Liver (tissue), 9 donors: ENCODE data around the gene MTHFD1. TPM values are rescaled to one million over a fixed set of nuclear protein-coding genes. Genes with fewer than 3 reads are reported as not detected.

Source experiments
- DNase-seq: peaks from one replicate; pipeline ENCODE4 v3.0.0-alpha.2; 2017; ENCODE audit warnings: low spot score
- H3K27ac ChIP-seq, 2 donors: one replicate each; pipeline ENCODE4 v1.7.0; 2013; ENCODE audit warnings: inconsistent platforms in 2 of 2, low read length in 2 of 2, control low read depth in 1 of 2, low read depth in 1 of 2, mild to moderate bottlenecking in 1 of 2
- H3K27me3 ChIP-seq, 4 donors: one replicate each; pipeline versions ENCODE4 v1.6.1 to v1.7.0; 2013; ENCODE audit warnings: low read length in 3 of 4, inconsistent platforms in 1 of 4, mild to moderate bottlenecking in 1 of 4, moderate library complexity in 1 of 4; ENCODE audit not compliant: control insufficient read depth in 4 of 4, insufficient read depth in 4 of 4
- H3K36me3 ChIP-seq, 4 donors: one replicate each; pipeline versions ENCODE4 v1.6.1 to v1.7.0; 2013; ENCODE audit warnings: low read length in 3 of 4, mild to moderate bottlenecking in 3 of 4, low read depth in 1 of 4, moderate library complexity in 1 of 4; ENCODE audit not compliant: control insufficient read depth in 4 of 4, insufficient read depth in 3 of 4
- H3K4me1 ChIP-seq, 4 donors: one replicate each; pipeline versions ENCODE4 v1.6.1 to v1.7.0; 2013; ENCODE audit warnings: low read length in 3 of 4, mild to moderate bottlenecking in 3 of 4, moderate library complexity in 1 of 4; ENCODE audit not compliant: control insufficient read depth in 4 of 4, insufficient read depth in 4 of 4
- H3K4me3 ChIP-seq, 3 donors: one replicate each; pipeline versions ENCODE4 v1.6.1 to v1.7.0; 2013; ENCODE audit warnings: low read length in 3 of 3, control low read depth in 1 of 3, low read depth in 1 of 3, mild to moderate bottlenecking in 1 of 3
- H3K9ac ChIP-seq, 2 donors: one replicate each; pipeline ENCODE4 v1.7.0; 2013; ENCODE audit warnings: low read length in 2 of 2, mild to moderate bottlenecking in 2 of 2, moderate library complexity in 2 of 2, control low read depth in 1 of 2, low read depth in 1 of 2
- H3K9me3 ChIP-seq, 4 donors: one replicate each; pipeline versions ENCODE4 v1.6.1 to v1.7.0; 2013; ENCODE audit warnings: low read length in 3 of 4; ENCODE audit not compliant: control insufficient read depth in 4 of 4
- FOXA1 ChIP-seq: IDR thresholded peaks from 2 replicates; pipeline ENCODE4 v1.6.1; 2016; ENCODE audit warnings: antibody characterized with exemption
- GABPA ChIP-seq, 2 donors: IDR thresholded peaks in 1 of 2; conservative IDR thresholded peaks in 1 of 2; 2 replicates each; pipeline ENCODE4 v1.6.1; 2016; ENCODE audit warnings: antibody characterized with exemption in 2 of 2, mild to moderate bottlenecking in 1 of 2, moderate library complexity in 1 of 2
- HNF4A ChIP-seq, 2 donors: conservative IDR thresholded peaks; 2 replicates each; pipeline ENCODE4 v1.6.1; 2016; ENCODE audit warnings: antibody characterized with exemption in 2 of 2, mild to moderate bottlenecking in 2 of 2
- HNF4G ChIP-seq: IDR thresholded peaks from 2 replicates; pipeline ENCODE4 v1.6.1; 2016; ENCODE audit warnings: antibody characterized with exemption
- NR2F2 ChIP-seq: IDR thresholded peaks from 2 replicates; pipeline ENCODE4 v1.6.1; 2016; ENCODE audit warnings: antibody characterized with exemption
- RXRA ChIP-seq, 2 donors: IDR thresholded peaks; 2 replicates each; pipeline ENCODE4 v1.6.1; 2017 to 2018; ENCODE audit warnings: antibody characterized with exemption in 2 of 2, mild to moderate bottlenecking in 1 of 2
- TAF1 ChIP-seq: conservative IDR thresholded peaks from 2 replicates; pipeline ENCODE4 v1.6.1; 2016; ENCODE audit warnings: antibody characterized with exemption, mild to moderate bottlenecking
- YY1 ChIP-seq: IDR thresholded peaks from 2 replicates; pipeline ENCODE4 v1.6.1; 2016; ENCODE audit warnings: antibody characterized with exemption, mild to moderate bottlenecking
- ZBTB33 ChIP-seq: IDR thresholded peaks from 2 replicates; pipeline ENCODE4 v1.6.1; 2016; ENCODE audit warnings: antibody characterized with exemption
- WGBS: extraction: QIAGEN DNeasy Blood & Tissue Kit; methylation state at CpG from one replicate; pipeline ENCODE4 v1.1.7; 2013; 5-methylcytosine and 5-hydroxymethylcytosine counted together
- polyA plus RNA-seq, 2 donors: library from polyadenylated mRNA; stranded (reverse) in 1 of 2; unstranded in 1 of 2; fragments of 200-250 nt in 1 of 2; fragments of >200 nt in 1 of 2; fragmentation: Nextera tagmentation in 1 of 2; extraction: Ambion mirVana in 1 of 2; gene quantifications; one replicate each; pipeline versions ENCODE4 v1.2.1 to v1.2.3, GENCODE V29; 2013 to 2015
- total RNA-seq, 2 donors: library from RNA; depleted of rRNA; stranded (reverse); fragments of >200 nt; gene quantifications; one replicate each; pipeline ENCODE4 v1.2.3, GENCODE V29; 2014
- TF ChIP-seq, protein P1 (sequence below): fragments of 150-350 bp; IDR thresholded peaks from 2 replicates; pipeline ENCODE4 v1.5.1; 2017; ENCODE audit warnings: improper control_type of control experiment, low read depth, low read length; ENCODE audit not compliant: missing input control
- TF ChIP-seq, protein P2 (sequence below): IDR thresholded peaks from 2 replicates; pipeline ENCODE4 v1.6.1; 2016; ENCODE audit warnings: antibody characterized with exemption, mild to moderate bottlenecking
- TF ChIP-seq, protein P3 (sequence below): IDR thresholded peaks from 2 replicates; pipeline ENCODE4 v1.6.1; 2016; ENCODE audit warnings: antibody characterized with exemption
- donor health status: healthy.
- donor health status: healthy.
- donor health status: healthy.
- donor health status: healthy.
- donor health status: healthy.

The MTHFD1 gene
- total and polyA plus RNA-seq, 4 donors, result 43.8 to 203 (median 122) TPM

GRCh38 chr14:64493455-64493854 lies 105.3 kb downstream of the MTHFD1 start:
- Histone ChIP-seq H3K9me3 (no peaks in the 10 kb centered on the region), H3K4me1 (peaks cover 0 to 2% (median 0%) of the 10 kb centered on the region in 4 donors), H3K36me3 (peaks cover 0 to 11% (median 3%) of the 10 kb centered on the region in 4 donors), H3K9ac (no peak overlapping the region), H3K27me3 (no peaks in the 10 kb centered on the region), H3K27ac (no peak overlapping the region), H3K4me3 (no peak overlapping the region)
- 93% methylated on average over 3 of the region's 3 CpGs for WGBS
- no peak for DNase-seq
- TF ChIP-seq TAF1 (no peak), HNF4A (conservative IDR thresholded peaks at IDR 0.05) (no peak), HNF4G (no peak), GABPA (IDR thresholded peaks at IDR 0.05 in 1 of 2, conservative IDR thresholded peaks at IDR 0.05 in 1 of 2) (no peak), ZBTB33 (no peak), FOXA1 (no peak), YY1 (no peak), RXRA (IDR thresholded peaks at IDR 0.05) (no peak)
- TF ChIP-seq, protein P1, sequence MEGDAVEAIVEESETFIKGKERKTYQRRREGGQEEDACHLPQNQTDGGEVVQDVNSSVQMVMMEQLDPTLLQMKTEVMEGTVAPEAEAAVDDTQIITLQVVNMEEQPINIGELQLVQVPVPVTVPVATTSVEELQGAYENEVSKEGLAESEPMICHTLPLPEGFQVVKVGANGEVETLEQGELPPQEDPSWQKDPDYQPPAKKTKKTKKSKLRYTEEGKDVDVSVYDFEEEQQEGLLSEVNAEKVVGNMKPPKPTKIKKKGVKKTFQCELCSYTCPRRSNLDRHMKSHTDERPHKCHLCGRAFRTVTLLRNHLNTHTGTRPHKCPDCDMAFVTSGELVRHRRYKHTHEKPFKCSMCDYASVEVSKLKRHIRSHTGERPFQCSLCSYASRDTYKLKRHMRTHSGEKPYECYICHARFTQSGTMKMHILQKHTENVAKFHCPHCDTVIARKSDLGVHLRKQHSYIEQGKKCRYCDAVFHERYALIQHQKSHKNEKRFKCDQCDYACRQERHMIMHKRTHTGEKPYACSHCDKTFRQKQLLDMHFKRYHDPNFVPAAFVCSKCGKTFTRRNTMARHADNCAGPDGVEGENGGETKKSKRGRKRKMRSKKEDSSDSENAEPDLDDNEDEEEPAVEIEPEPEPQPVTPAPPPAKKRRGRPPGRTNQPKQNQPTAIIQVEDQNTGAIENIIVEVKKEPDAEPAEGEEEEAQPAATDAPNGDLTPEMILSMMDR, result no peak
- TF ChIP-seq, protein P2, sequence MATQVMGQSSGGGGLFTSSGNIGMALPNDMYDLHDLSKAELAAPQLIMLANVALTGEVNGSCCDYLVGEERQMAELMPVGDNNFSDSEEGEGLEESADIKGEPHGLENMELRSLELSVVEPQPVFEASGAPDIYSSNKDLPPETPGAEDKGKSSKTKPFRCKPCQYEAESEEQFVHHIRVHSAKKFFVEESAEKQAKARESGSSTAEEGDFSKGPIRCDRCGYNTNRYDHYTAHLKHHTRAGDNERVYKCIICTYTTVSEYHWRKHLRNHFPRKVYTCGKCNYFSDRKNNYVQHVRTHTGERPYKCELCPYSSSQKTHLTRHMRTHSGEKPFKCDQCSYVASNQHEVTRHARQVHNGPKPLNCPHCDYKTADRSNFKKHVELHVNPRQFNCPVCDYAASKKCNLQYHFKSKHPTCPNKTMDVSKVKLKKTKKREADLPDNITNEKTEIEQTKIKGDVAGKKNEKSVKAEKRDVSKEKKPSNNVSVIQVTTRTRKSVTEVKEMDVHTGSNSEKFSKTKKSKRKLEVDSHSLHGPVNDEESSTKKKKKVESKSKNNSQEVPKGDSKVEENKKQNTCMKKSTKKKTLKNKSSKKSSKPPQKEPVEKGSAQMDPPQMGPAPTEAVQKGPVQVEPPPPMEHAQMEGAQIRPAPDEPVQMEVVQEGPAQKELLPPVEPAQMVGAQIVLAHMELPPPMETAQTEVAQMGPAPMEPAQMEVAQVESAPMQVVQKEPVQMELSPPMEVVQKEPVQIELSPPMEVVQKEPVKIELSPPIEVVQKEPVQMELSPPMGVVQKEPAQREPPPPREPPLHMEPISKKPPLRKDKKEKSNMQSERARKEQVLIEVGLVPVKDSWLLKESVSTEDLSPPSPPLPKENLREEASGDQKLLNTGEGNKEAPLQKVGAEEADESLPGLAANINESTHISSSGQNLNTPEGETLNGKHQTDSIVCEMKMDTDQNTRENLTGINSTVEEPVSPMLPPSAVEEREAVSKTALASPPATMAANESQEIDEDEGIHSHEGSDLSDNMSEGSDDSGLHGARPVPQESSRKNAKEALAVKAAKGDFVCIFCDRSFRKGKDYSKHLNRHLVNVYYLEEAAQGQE, result no peak

GRCh38 chr14:64495252-64495651 lies 107.1 kb downstream of the MTHFD1 start:
- no peak for DNase-seq
- no peak overlapping the region for H3K4me3 ChIP-seq
- H3K4me1 ChIP-seq, result peaks cover 0 to 3% (median 0%) of the 10 kb centered on the region in 4 donors
- H3K9ac ChIP-seq, result no peak overlapping the region
- H3K27ac ChIP-seq, result no peak overlapping the region
- no peaks in the 10 kb centered on the region for H3K9me3 ChIP-seq
- peaks cover 0 to 9% (median 2%) of the 10 kb centered on the region in 4 donors for H3K36me3 ChIP-seq
- H3K27me3 ChIP-seq, result no peaks in the 10 kb centered on the region
- TF ChIP-seq HNF4G (no peak), NR2F2 (no peak)
- TF ChIP-seq, protein P3, sequence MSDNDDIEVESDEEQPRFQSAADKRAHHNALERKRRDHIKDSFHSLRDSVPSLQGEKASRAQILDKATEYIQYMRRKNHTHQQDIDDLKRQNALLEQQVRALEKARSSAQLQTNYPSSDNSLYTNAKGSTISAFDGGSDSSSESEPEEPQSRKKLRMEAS, result no peak
